Neural cell (in vitro differentiated cells): ENCODE measurements around the gene PTPRN2. TPM values are rescaled to one million over a fixed set of nuclear protein-coding genes. Genes with fewer than 3 reads are reported as not detected.

Experiments
- H2AFZ ChIP-seq: fragments of 200-600, 300-800 bp; sonication (generic), shearing (Covaris generic); 2 replicates; pipeline ENCODE4 v1.6.0; 2014; ENCODE audit warnings: low read depth, mild to moderate bottlenecking, antibody characterized with exemption, low read length, moderate library complexity
- H3F3A ChIP-seq: fragments of 200-600 bp; shearing (Covaris generic); 2 replicates; pipeline ENCODE4 v1.6.1; 2016; ENCODE audit warnings: mild to moderate bottlenecking, moderate library complexity, mixed read lengths, antibody characterized with exemption, low read length; ENCODE audit not compliant: insufficient read depth, poor library complexity, severe bottlenecking
- H3K27ac ChIP-seq: fragments of 200-600, 300-800 bp; sonication (generic), shearing (Covaris generic); 2 replicates; pipeline ENCODE4 v1.5.1; 2014; ENCODE audit warnings: mild to moderate bottlenecking, low read length, moderate library complexity
- H3K27me3 ChIP-seq: fragments of 300-800, 200-600 bp; sonication (generic), shearing (Covaris generic); 2 replicates; pipeline ENCODE4 v1.6.0; 2014; ENCODE audit warnings: mild to moderate bottlenecking, low read depth, low read length, moderate library complexity; ENCODE audit not compliant: insufficient read depth
- H3K36me3 ChIP-seq: fragments of 300-800, 200-600 bp; sonication (generic), shearing (Covaris generic); 2 replicates; pipeline ENCODE4 v1.5.1; 2014; ENCODE audit warnings: mild to moderate bottlenecking, antibody characterized with exemption, low read length, moderate library complexity; ENCODE audit not compliant: insufficient read depth
- H3K4me2 ChIP-seq: fragments of 300-800, 200-600 bp; sonication (generic), shearing (Covaris generic); 2 replicates; pipeline ENCODE4 v1.6.0; 2014; ENCODE audit warnings: mild to moderate bottlenecking, low read length
- H3K4me3 ChIP-seq: fragments of 300-800, 200-600 bp; sonication (generic), shearing (Covaris generic); 2 replicates; pipeline ENCODE4 v1.5.1; 2014; ENCODE audit warnings: mild to moderate bottlenecking, low read length, moderate library complexity
- H3K79me2 ChIP-seq: fragments of 200-600 bp; shearing (Covaris generic); replicated peaks from 2 replicates; pipeline ENCODE4 v1.6.0; 2014; ENCODE audit warnings: mild to moderate bottlenecking, low read length, moderate library complexity; ENCODE audit not compliant: insufficient read depth
- H3K9ac ChIP-seq: fragments of 300-800, 200-600 bp; sonication (generic), shearing (Covaris generic); 2 replicates; pipeline ENCODE4 v1.6.1; 2016; ENCODE audit warnings: mild to moderate bottlenecking, low read length, mixed read lengths
- H3K9me2 ChIP-seq: fragments of 200-600 bp; shearing (Covaris generic); 2 replicates; pipeline ENCODE4 v1.6.1; 2016; ENCODE audit warnings: mild to moderate bottlenecking, low read length, mixed read lengths; ENCODE audit not compliant: insufficient read depth
- H3K9me3 ChIP-seq: fragments of 200-600, 300-800 bp; sonication (generic), shearing (Covaris generic); 2 replicates; pipeline ENCODE4 v1.6.1; 2016; ENCODE audit warnings: mild to moderate bottlenecking, mixed run types, low read length, moderate library complexity, mixed read lengths
- H4K20me1 ChIP-seq: fragments of 200-600 bp; shearing (Covaris generic); 2 replicates; pipeline ENCODE4 v1.6.1; 2016; ENCODE audit warnings: mild to moderate bottlenecking, mixed run types; ENCODE audit not compliant: insufficient read depth
- EP300 ChIP-seq: fragments of 450-650 bp; conservative IDR thresholded peaks from 2 replicates; pipeline ENCODE4 v1.6.1; 2014; ENCODE audit warnings: antibody characterized with exemption, mild to moderate bottlenecking, moderate library complexity; ENCODE audit not compliant: poor library complexity, severe bottlenecking
- EZH2 ChIP-seq: fragments of 200-600, 300-800 bp; shearing (Covaris generic), sonication (generic); IDR thresholded peaks from 2 replicates; pipeline ENCODE4 v1.6.1; 2014; ENCODE audit warnings: antibody characterized with exemption, low read length, borderline replicate concordance, mild to moderate bottlenecking; ENCODE audit not compliant: insufficient read depth, poor library complexity, severe bottlenecking
- MXI1 ChIP-seq: fragments of 450-650 bp; conservative IDR thresholded peaks from 2 replicates; pipeline ENCODE4 v1.6.1; 2014; ENCODE audit warnings: antibody characterized with exemption, mild to moderate bottlenecking; ENCODE audit not compliant: poor library complexity, severe bottlenecking
- POLR2AphosphoS5 ChIP-seq: IDR thresholded peaks from 2 replicates; pipeline ENCODE4 v1.6.1; 2012
- RAD21 ChIP-seq: fragments of 450-650 bp; conservative IDR thresholded peaks from 2 replicates; pipeline ENCODE4 v1.6.1; 2014; ENCODE audit warnings: antibody characterized with exemption, mild to moderate bottlenecking, moderate library complexity
- REST ChIP-seq: IDR thresholded peaks from 2 replicates; pipeline ENCODE4 v1.6.1; 2012; ENCODE audit warnings: borderline replicate concordance
- SMC3 ChIP-seq: fragments of 450-650 bp; conservative IDR thresholded peaks from 2 replicates; pipeline ENCODE4 v1.6.1; 2014; ENCODE audit warnings: antibody characterized with exemption, mild to moderate bottlenecking, moderate library complexity; ENCODE audit not compliant: poor library complexity
- TAF1 ChIP-seq: IDR thresholded peaks from 2 replicates; pipeline ENCODE4 v1.6.1; 2012; ENCODE audit warnings: low read depth
- polyA plus RNA-seq: library from polyadenylated mRNA; depleted of rRNA; stranded (reverse); fragments of >200 nt; gene quantifications from 2 replicates; pipeline ENCODE4 v1.2.3, GENCODE V29; 2014
- TF ChIP-seq, protein P1 (sequence below): fragments of 450-650 bp; IDR thresholded peaks from 2 replicates; pipeline ENCODE4 v1.5.1; 2014; ENCODE audit warnings: antibody characterized with exemption, mild to moderate bottlenecking, moderate library complexity; ENCODE audit not compliant: poor library complexity, severe bottlenecking

The PTPRN2 gene
- polyA plus RNA-seq, 1 donor from 2014 or later, result 31.0 TPM

DNA sequence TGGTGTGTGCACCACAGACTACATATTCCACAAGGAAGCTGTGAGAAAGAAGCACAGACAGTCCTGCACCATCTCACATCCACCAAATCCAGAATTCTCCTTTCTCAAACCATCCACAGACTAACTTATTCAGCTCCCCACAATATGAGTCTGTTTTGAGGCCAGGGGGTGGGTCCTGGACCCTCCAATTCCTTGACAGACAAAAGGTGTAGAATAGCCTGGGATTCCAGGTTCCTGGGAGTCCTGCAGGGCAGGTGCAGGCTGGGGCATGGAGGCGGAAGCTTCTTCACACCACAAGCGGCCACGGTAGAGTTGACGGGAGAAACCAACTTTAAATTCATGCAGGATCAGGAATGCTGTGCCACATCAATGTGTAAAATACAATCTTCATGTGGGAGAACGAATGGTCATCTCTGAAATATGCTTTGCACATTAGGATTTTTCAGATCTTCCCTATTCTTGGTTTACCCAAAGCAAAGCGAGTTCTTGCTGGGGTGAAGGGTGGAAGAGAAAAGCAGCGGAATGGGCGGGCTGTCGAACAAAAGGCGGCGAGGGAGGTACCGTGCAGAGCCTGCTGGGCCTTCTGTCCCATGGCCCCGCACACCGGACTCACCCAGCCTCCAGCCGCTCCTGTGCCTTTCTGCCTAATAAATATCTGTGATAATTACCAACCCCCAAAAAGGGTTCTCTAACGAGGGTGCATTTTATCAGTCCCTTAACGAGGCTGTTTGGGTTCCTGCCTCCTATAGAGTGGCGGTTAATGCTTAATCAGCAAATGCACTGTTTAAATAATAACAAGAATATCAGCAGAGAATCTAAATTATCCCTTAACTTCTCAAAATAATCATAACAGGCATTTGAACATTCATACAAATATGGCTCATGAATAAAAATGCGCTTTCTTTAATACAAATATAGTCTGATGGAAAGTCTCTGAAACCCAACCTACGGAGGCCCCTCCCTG lies 736.9 kb downstream of the PTPRN2 start:
- Histone ChIP-seq H3K36me3 (no peaks in the 10 kb centered on the region), H3K27me3 (no peaks in the 10 kb centered on the region), H3K27ac (no peak overlapping the region), H2AFZ (no peak overlapping the region), H3K4me2 (no peak overlapping the region), H3K9me3 (no peaks in the 10 kb centered on the region), H3F3A (no peaks in the 10 kb centered on the region), H3K9me2 (no peaks in the 10 kb centered on the region), H4K20me1 (no peaks in the 10 kb centered on the region), H3K9ac (no peak overlapping the region), H3K79me2 (no peaks in the 10 kb centered on the region), H3K4me3 (no peak overlapping the region)
- TF ChIP-seq SMC3 (no peak), RAD21 (no peak), REST (no peak), TAF1 (no peak), EZH2 (no peak), POLR2AphosphoS5 (no peak), EP300 (no peak), MXI1 (no peak)
- TF ChIP-seq, protein P1, sequence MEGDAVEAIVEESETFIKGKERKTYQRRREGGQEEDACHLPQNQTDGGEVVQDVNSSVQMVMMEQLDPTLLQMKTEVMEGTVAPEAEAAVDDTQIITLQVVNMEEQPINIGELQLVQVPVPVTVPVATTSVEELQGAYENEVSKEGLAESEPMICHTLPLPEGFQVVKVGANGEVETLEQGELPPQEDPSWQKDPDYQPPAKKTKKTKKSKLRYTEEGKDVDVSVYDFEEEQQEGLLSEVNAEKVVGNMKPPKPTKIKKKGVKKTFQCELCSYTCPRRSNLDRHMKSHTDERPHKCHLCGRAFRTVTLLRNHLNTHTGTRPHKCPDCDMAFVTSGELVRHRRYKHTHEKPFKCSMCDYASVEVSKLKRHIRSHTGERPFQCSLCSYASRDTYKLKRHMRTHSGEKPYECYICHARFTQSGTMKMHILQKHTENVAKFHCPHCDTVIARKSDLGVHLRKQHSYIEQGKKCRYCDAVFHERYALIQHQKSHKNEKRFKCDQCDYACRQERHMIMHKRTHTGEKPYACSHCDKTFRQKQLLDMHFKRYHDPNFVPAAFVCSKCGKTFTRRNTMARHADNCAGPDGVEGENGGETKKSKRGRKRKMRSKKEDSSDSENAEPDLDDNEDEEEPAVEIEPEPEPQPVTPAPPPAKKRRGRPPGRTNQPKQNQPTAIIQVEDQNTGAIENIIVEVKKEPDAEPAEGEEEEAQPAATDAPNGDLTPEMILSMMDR, result no peak

GRCh38 chr7:157849726-157850125 lies 737.9 kb downstream of the PTPRN2 start:
- no peaks in the 10 kb centered on the region for H3K9me2 ChIP-seq
- no peak overlapping the region for H2AFZ ChIP-seq
- no peaks in the 10 kb centered on the region for H3K27me3 ChIP-seq
- H3K4me2 ChIP-seq, result no peak overlapping the region
- TF ChIP-seq MXI1 (no peak), POLR2AphosphoS5 (no peak), TAF1 (no peak), RAD21 (no peak), SMC3 (no peak), EP300 (no peak), EZH2 (no peak), REST (no peak)
- TF ChIP-seq, protein P1, result no peak
- H3K9me3 ChIP-seq, result peaks cover 3% of the 10 kb centered on the region
- H4K20me1 ChIP-seq, result no peaks in the 10 kb centered on the region
- no peaks in the 10 kb centered on the region for H3K79me2 ChIP-seq
- no peak overlapping the region for H3K27ac ChIP-seq
- H3K36me3 ChIP-seq, result no peaks in the 10 kb centered on the region
- no peak overlapping the region for H3K9ac ChIP-seq
- no peaks in the 10 kb centered on the region for H3F3A ChIP-seq
- no peak overlapping the region for H3K4me3 ChIP-seq
